Right lobe of liver (tissue), 4 donors: ENCODE measurements around the gene LIN9.

Experiments
- CTCF ChIP-seq, 4 donors: fragments of 200-600 bp in 3 of 4; fragments of 450-650 bp in 1 of 4; IDR thresholded peaks; one replicate each; pipeline versions ENCODE4 v1.5.1 to v1.8.0; 2016 to 2022; ENCODE audit warnings: antibody characterized with exemption in 4 of 4, mild to moderate bottlenecking in 2 of 4
- POLR2A ChIP-seq: fragments of 450-650 bp; IDR thresholded peaks from one replicate; pipeline ENCODE4 v1.6.1; 2017; ENCODE audit warnings: antibody characterized with exemption, mild to moderate bottlenecking
- donor health status: DM: no; HTN: no; CAD: no.
- donor health status: DM: no; HTN: no; CAD: no.
- donor health status: DM: no; HTN: yes; CAD: no.

GRCh38 chr1:226223157-226223785, 85.7 kb downstream of the LIN9 start, which contains the start of gene MIXL1:
- TF ChIP-seq CTCF (IDR thresholded peaks at IDR 0.05) (no peak), POLR2A (no peak)
